WERI-Rb-1 (cell line): ENCODE measurements around the gene MPP3.
A peak's percentile ranks its signal among the peaks of the same experiment; 100 is the strongest.

Experiments used
- DNase-seq: peaks from one replicate; pipeline ENCODE4 v3.0.0-alpha.2; 2020
- H3K27ac ChIP-seq: fragments of 250-450 bp; sonication (Bioruptor Pico); 2 replicates; pipeline ENCODE4 v1.5.1; 2020; ENCODE audit warnings: mild to moderate bottlenecking, moderate library complexity
- H3K27me3 ChIP-seq: fragments of 250-450 bp; sonication (Bioruptor Pico); 2 replicates; pipeline ENCODE4 v1.5.1; 2021; ENCODE audit warnings: mild to moderate bottlenecking, low read depth, moderate library complexity; ENCODE audit not compliant: insufficient read depth, severe bottlenecking
- H3K36me3 ChIP-seq: fragments of 250-450 bp; sonication (Bioruptor Pico); 2 replicates; pipeline ENCODE4 v1.5.1; 2020; ENCODE audit warnings: mild to moderate bottlenecking, moderate library complexity
- H3K4me3 ChIP-seq: 2 replicates; pipeline ENCODE4 v1.5.1; 2011; ENCODE audit warnings: low read depth, mild to moderate bottlenecking, control low read depth, low read length
- H3K9me3 ChIP-seq: fragments of 250-450 bp; sonication (Bioruptor Pico); 2 replicates; pipeline ENCODE4 v1.5.1; 2021; ENCODE audit warnings: mild to moderate bottlenecking, moderate library complexity; ENCODE audit not compliant: severe bottlenecking
- TF ChIP-seq, protein P1 (sequence below): IDR thresholded peaks from 2 replicates; pipeline ENCODE4 v1.5.1; 2011; ENCODE audit warnings: low read depth, mild to moderate bottlenecking, control low read depth, inconsistent platforms, low read length

Gene MPP3

DNA sequence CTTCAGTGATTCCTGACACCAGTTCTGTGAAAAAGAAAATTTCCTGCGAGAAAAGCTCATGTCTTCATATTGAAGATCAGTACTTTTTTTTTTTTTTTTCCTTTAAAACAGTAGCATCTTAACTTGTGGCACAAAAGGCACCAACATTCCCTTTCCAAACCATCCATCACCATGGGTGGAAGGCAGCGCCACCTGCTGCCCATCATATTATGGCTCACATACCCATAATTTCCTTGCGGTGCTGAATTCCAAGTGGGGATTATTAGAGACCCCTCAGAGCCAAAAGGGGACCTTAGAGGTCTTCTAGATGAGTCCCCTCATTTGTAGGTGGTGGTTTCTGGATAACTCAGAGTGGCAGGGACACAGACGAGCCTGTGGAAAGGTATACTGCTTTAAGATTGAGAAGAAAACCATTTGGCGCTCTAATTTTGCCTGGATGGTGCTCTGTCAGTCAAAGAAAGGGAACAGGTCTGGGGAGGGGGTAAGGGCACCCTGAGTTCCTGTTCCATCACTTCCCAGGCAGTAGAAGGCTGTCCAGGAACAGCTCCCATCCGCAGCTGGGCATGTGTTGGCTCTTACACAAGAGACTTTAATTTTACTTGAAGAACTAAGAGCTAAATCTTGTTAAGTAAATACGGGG is 66.4 kb downstream of the MPP3 start:
- Histone ChIP-seq H3K4me3 (no peak overlapping the region), H3K27me3 (no peaks in the 10 kb centered on the region), H3K36me3 (peaks cover 18% of the 10 kb centered on the region), H3K9me3 (no peaks in the 10 kb centered on the region), H3K27ac (no peak overlapping the region)
- peak; percentile 79 for DNase-seq
- TF ChIP-seq, protein P1, sequence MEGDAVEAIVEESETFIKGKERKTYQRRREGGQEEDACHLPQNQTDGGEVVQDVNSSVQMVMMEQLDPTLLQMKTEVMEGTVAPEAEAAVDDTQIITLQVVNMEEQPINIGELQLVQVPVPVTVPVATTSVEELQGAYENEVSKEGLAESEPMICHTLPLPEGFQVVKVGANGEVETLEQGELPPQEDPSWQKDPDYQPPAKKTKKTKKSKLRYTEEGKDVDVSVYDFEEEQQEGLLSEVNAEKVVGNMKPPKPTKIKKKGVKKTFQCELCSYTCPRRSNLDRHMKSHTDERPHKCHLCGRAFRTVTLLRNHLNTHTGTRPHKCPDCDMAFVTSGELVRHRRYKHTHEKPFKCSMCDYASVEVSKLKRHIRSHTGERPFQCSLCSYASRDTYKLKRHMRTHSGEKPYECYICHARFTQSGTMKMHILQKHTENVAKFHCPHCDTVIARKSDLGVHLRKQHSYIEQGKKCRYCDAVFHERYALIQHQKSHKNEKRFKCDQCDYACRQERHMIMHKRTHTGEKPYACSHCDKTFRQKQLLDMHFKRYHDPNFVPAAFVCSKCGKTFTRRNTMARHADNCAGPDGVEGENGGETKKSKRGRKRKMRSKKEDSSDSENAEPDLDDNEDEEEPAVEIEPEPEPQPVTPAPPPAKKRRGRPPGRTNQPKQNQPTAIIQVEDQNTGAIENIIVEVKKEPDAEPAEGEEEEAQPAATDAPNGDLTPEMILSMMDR = peak; percentile 88

DNA sequence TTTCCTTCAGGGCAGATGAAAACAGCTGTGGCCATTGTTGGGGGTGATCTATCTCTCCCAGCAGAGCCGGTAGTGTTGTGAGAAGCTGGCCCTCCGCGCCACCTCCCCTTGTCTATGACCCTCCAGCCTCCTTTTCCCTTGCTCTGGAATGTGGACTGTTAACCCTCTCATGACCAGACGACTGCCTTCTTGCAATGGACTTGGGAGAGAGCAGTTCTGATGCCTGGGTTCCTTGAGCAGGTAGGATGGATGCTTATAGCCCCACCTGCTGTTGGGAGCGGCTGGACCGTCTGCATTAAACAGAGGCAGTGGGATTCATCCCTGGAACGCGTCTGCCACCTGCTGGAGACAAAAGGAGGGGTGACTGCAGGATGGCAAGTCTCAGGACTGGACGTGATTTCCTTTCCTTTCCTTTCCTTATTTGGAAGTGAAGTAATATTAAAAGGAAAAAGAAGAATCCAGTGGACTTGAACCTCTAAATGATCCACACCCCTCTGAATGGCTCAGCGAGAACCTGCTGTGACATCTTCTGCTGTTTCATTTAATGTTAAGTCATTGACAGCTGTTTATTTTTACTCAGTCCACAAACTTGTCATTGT is 72.6 kb downstream of the MPP3 start:
- TF ChIP-seq, protein P1 = peak; percentile 99
- no peak overlapping the region for H3K4me3 ChIP-seq
- no peaks in the 10 kb centered on the region for H3K27me3 ChIP-seq
- H3K9me3 ChIP-seq = no peaks in the 10 kb centered on the region
- peak; percentile 98 for DNase-seq
- no peaks in the 10 kb centered on the region for H3K36me3 ChIP-seq
- H3K27ac ChIP-seq = no peak overlapping the region

- DNase-seq = no peak
- H3K9me3 ChIP-seq = no peaks in the 10 kb centered on the region
- TF ChIP-seq, protein P1 = no peak
- no peak overlapping the region for H3K27ac ChIP-seq
- H3K36me3 ChIP-seq = no peaks in the 10 kb centered on the region
- no peak overlapping the region for H3K4me3 ChIP-seq
- no peaks in the 10 kb centered on the region for H3K27me3 ChIP-seq
Measured at GRCh38 chr17:43759836-43760235, 73.1 kb downstream of the MPP3 start.

DNA sequence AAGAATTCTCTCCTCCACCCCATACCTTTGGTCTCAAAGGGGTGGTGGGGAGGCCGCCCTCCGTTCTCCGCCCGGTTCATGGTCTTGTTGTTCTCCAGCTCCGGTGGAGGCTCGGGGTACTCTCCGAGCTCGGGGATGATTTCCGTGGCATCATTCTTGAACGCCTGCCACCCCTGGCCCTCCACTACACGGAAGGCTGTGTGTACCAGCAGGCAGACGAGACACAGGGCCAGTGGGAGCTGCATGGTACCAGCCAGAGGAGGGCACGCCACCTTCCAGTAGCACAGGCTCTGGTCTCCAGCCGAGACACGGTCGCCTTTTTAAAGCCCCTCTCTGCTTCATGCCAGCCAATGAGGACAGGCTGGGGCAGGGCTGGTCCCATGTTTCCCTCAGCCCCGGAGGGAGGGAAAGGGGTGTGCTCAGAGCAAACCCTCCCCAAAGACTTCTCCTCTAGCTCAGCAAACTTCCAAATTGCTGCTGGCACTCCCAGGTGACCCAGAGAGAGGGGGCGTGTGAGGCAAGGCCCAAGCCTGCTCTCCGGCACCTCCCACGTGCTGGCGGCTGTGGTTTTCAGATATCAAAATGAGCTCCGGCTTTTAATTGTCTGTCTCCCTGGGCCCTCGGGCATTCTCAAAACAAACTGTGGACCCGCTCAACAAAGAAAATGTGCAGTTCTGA is 74.3 kb downstream of the MPP3 start, which contains the start of gene SOST:
TSS of gene SOST (minus strand) at position 295 of the 678 bp plus-strand sequence. CDS start at position 245, 50 bp downstream.
- no peak within 1 kb of the TSS for H3K4me3 ChIP-seq
- H3K27me3 ChIP-seq = no peaks in the 10 kb centered on the region
- H3K27ac ChIP-seq = no peak within 1 kb of the TSS
- H3K36me3 ChIP-seq = no peaks in the 10 kb centered on the region
- TF ChIP-seq, protein P1 = no peak
- H3K9me3 ChIP-seq = no peaks in the 10 kb centered on the region
- DNase-seq = no peak

GRCh38 chr17:43758086-43758485 is 74.9 kb downstream of the MPP3 start:
- H3K4me3 ChIP-seq = no peak overlapping the region
- H3K27me3 ChIP-seq = no peaks in the 10 kb centered on the region
- H3K36me3 ChIP-seq = no peaks in the 10 kb centered on the region
- no peak overlapping the region for H3K27ac ChIP-seq
- DNase-seq = no peak
- TF ChIP-seq, protein P1 = no peak
- no peaks in the 10 kb centered on the region for H3K9me3 ChIP-seq
